ENCODE results near the gene WDFY4. TPM values are rescaled to one million over a fixed set of nuclear protein-coding genes. Genes with fewer than 3 reads are reported as not detected.

Gene WDFY4
- total and polyA plus RNA-seq, 11 donors, result 0.46 to 19.8 (median 1.0) TPM

GRCh38 chr10:48653347-48653746 is 31.3 kb upstream of the WDFY4 start:
- Histone ChIP-seq H3K4me1 (peaks cover 0 to 32% (median 12%) of the 10 kb centered on the region in 12 donors), H3K27ac (no peak overlapping the region), H3K36me3 (no peaks in the 10 kb centered on the region), H3K27me3 (no peaks in the 10 kb centered on the region), H3K4me3 (no peak overlapping the region), H3K9me3 (no peaks in the 10 kb centered on the region)
- ATAC-seq, result no peak
- TF ChIP-seq, protein P1, sequence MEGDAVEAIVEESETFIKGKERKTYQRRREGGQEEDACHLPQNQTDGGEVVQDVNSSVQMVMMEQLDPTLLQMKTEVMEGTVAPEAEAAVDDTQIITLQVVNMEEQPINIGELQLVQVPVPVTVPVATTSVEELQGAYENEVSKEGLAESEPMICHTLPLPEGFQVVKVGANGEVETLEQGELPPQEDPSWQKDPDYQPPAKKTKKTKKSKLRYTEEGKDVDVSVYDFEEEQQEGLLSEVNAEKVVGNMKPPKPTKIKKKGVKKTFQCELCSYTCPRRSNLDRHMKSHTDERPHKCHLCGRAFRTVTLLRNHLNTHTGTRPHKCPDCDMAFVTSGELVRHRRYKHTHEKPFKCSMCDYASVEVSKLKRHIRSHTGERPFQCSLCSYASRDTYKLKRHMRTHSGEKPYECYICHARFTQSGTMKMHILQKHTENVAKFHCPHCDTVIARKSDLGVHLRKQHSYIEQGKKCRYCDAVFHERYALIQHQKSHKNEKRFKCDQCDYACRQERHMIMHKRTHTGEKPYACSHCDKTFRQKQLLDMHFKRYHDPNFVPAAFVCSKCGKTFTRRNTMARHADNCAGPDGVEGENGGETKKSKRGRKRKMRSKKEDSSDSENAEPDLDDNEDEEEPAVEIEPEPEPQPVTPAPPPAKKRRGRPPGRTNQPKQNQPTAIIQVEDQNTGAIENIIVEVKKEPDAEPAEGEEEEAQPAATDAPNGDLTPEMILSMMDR (IDR thresholded peaks at IDR 0.05), result no peak
- no peak for TF ChIP-seq POLR2A (IDR thresholded peaks at IDR 0.05)
- intact Hi-C loops (cut with DNase I), result loop anchor here in 5 of 10 donors (2.0 to 10.0 kb wide), 4 partner anchors 45 to 751 kb away; partner anchors contain the start of gene ARHGAP22 (in 1 of the 5)
- DNase-seq, result no peak
- 80 to 97% (median 82%) methylated on average over 5 of the region's 5 CpGs for WGBS, 4 donors

GRCh38 chr10:48653944-48654698 is 30.6 kb upstream of the WDFY4 start:
- H3K9me3 ChIP-seq, result no peaks in the 10 kb centered on the region
- DNase-seq (no peak), ATAC-seq (no peak)
- 95 to 96% (median 95%) methylated on average over 4 of the region's 4 CpGs for WGBS, 4 donors
- H3K27ac ChIP-seq, result no peak overlapping the region
- no peaks in the 10 kb centered on the region for H3K36me3 ChIP-seq
- TF ChIP-seq, protein P1 (IDR thresholded peaks at IDR 0.05), result no peak
- no peak for TF ChIP-seq POLR2A (IDR thresholded peaks at IDR 0.05)
- intact Hi-C loops (cut with DNase I), result loop anchor here in 7 of 10 donors (2.0 to 10.0 kb wide), 6 partner anchors 45 to 751 kb away; partner anchors contain the start of gene ARHGAP22 (in 1 of the 7)
- H3K27me3 ChIP-seq, result no peaks in the 10 kb centered on the region
- H3K4me3 ChIP-seq, result no peak overlapping the region
- H3K4me1 ChIP-seq, result peaks cover 0 to 32% (median 12%) of the 10 kb centered on the region in 12 donors

DNA sequence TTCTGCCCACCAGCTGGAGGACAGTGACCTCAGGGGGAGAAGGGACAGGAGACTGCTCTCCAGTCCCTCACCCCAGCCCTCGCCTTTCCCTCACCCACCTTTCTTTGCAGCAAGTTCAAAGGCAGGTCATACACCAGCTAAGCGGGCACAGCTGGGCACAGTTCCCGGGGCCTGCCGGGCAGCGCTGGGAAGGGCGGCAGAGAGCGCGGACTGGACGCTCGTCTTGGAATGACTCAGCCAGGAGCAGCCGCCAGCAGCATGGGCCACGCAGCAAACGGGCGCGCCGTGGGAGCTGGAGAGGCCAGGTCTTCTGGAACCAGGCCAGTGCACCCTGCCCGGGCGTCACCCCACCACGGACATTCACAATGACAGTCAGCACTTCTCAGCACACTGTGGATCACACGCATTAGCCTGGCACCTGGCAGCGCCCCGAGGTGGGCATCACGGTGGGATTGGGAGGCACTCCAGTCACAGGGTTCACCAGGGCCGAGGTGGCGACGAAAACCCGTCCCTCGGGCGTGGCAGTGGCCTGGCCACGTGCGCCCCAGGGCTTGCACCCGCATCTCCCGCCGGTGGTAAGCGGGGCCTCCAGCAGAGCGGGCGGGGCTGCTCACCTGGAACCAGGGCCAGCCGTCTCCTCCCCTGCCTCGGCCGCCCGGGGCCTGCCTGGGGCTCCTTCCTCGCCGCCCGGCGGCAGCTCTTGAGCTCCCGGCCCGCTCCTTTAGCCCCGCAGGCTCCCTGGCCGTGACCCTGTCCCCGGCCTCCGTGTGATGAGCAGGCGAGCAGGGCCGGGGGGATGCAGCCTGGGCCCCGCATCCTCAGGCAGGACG is 29.0 kb upstream of the WDFY4 start:
- Histone ChIP-seq H3K27ac (peak overlapping the region in 10 of 12 donors; percentile 11 to 87 (median 66)), H3K4me3 (peak overlapping the region; percentile 9 to 74 (median 62)), H3K9me3 (no peaks in the 10 kb centered on the region), H3K4me1 (peaks cover 0 to 32% (median 12%) of the 10 kb centered on the region in 12 donors), H3K27me3 (no peaks in the 10 kb centered on the region), H3K36me3 (no peaks in the 10 kb centered on the region)
- peak; percentile 52 to 88 (median 84) for ATAC-seq
- intact Hi-C loops (cut with DNase I), result loop anchor here (1.0 to 10.0 kb wide), 24 partner anchors 47 to 862 kb away; partner anchors contain the start of genes ARHGAP22 (in 3 of the 10) and MAPK8 (in 1 of the 10)
- TF ChIP-seq POLR2A (IDR thresholded peaks at IDR 0.05), result no peak
- TF ChIP-seq, protein P1 (IDR thresholded peaks at IDR 0.05), result no peak
- peak; percentile 72 to 88 (median 87) for DNase-seq
- WGBS, 4 donors, result 0 to 16% (median 9%) methylated on average over 7 to 55 of the region's 55 CpGs
